ENCODE measurements around the gene P2RX5.
"Not testable (repeated sequence)": the region's sequence is repeated elsewhere in the genome, so short reads cannot be mapped to it uniquely, and the experiment has no call there.

P2RX5 gene

GRCh38 chr17:3712811-3713463 is 17.0 kb upstream of the P2RX5 start:
- DNase-seq (ENCODE audit: low read depth): no peak

- peak; percentile 58 for DNase-seq (ENCODE audit: low read depth)
These were observed 15.0 kb upstream of the P2RX5 start for GRCh38 chr17:3710951-3711383.

GRCh38 chr17:3708366-3708765 is 12.4 kb upstream of the P2RX5 start:
- DNase-seq (ENCODE audit: low read depth): no peak

- DNase-seq (ENCODE audit: low read depth): not testable (repeated sequence)
These were observed 9.7 kb upstream of the P2RX5 start for GRCh38 chr17:3705718-3705984.

GRCh38 chr17:3704931-3705717 is 9.2 kb upstream of the P2RX5 start:
- DNase-seq (ENCODE audit: low read depth): no peak

- DNase-seq (ENCODE audit: low read depth): not testable (repeated sequence)
These were observed 6.1 kb upstream of the P2RX5 start for GRCh38 chr17:3702041-3702539.

GRCh38 chr17:3699951-3700350 is 4.0 kb upstream of the P2RX5 start:
- DNase-seq (ENCODE audit: low read depth): no peak

GRCh38 chr17:3698139-3698538 is 2.2 kb upstream of the P2RX5 start:
- DNase-seq (ENCODE audit: low read depth): no peak

- no peak for DNase-seq (ENCODE audit: low read depth)
These were observed 1.1 kb upstream of the P2RX5 start for GRCh38 chr17:3697103-3697476.

- no peak for DNase-seq (ENCODE audit: low read depth)
These were observed 729 bp downstream of the P2RX5 start for GRCh38 chr17:3695129-3695722.

GRCh38 chr17:3693829-3694231 is 2.1 kb downstream of the P2RX5 start:
- DNase-seq (ENCODE audit: low read depth): no peak

- DNase-seq (ENCODE audit: low read depth): no peak
These were observed 2.8 kb downstream of the P2RX5 start for GRCh38 chr17:3693141-3693540.

GRCh38 chr17:3692346-3692745 is 3.6 kb downstream of the P2RX5 start:
- DNase-seq (ENCODE audit: low read depth): no peak

GRCh38 chr17:3691617-3692067 is 4.3 kb downstream of the P2RX5 start:
- DNase-seq (ENCODE audit: low read depth): no peak

- no peak for DNase-seq (ENCODE audit: low read depth)
These were observed 5.8 kb downstream of the P2RX5 start for GRCh38 chr17:3690094-3690715.

GRCh38 chr17:3689262-3690093 is 6.5 kb downstream of the P2RX5 start:
- DNase-seq (ENCODE audit: low read depth): no peak

GRCh38 chr17:3688852-3689261 is 7.1 kb downstream of the P2RX5 start:
- DNase-seq (ENCODE audit: low read depth): no peak

- no peak for DNase-seq (ENCODE audit: low read depth)
These were observed 7.9 kb downstream of the P2RX5 start for GRCh38 chr17:3688027-3688553.

GRCh38 chr17:3685174-3685573 is 10.8 kb downstream of the P2RX5 start:
- no peak for DNase-seq (ENCODE audit: low read depth)

GRCh38 chr17:3683054-3683511 is 12.9 kb downstream of the P2RX5 start:
- peak; percentile 33 for DNase-seq (ENCODE audit: low read depth)

GRCh38 chr17:3682033-3682432 is 13.9 kb downstream of the P2RX5 start:
- no peak for DNase-seq (ENCODE audit: low read depth)

Data from T follicular helper cell (primary cell).